Stimulated activated CD4-positive, alpha-beta T cell treated with anti-CD3 and anti-CD28 coated beads, Interleukin-4, amount 100 ng/mL, for 1 hour (primary cell): Measurements from ENCODE around the gene TMEM161A.
"Not testable (repeated sequence)": the region's sequence is repeated elsewhere in the genome, so short reads cannot be mapped to it uniquely, and the experiment has no call there.

Experiments
- DNase-seq: peaks from one replicate; pipeline ENCODE4 v3.0.0-alpha.2; 2020

The TMEM161A gene

GRCh38 chr19:19138109-19138981 is at the start of gene TMEM161A:
Gene TMEM161A (minus strand): TSS chr19:19138478. CDS start chr19:19138428, 50 bp downstream.
- peak; percentile 95 for DNase-seq

DNA sequence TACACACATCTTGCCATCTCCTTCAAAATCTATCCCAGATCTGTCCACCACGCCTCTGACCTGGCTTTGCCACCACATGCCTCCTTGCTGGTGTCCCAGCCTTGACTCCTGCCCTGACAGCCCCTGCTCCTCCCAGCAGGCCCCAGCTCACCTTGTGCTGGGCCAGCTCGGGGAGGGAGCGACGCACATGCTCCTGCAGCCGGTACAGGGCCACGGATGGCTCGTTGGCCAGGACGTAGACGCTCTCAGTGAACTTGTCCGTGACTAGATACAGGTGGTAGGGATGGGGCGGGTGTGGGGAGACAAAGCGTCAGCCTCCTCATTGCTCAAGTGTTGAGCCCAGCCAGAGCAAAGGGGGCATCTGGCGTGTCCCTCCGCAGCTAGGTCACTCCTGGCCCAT is 48.5 kb upstream of the TMEM161A start:
- no peak for DNase-seq

- peak; percentile 56 for DNase-seq
These were observed 47.8 kb upstream of the TMEM161A start for GRCh38 chr19:19185853-19186740.

DNA sequence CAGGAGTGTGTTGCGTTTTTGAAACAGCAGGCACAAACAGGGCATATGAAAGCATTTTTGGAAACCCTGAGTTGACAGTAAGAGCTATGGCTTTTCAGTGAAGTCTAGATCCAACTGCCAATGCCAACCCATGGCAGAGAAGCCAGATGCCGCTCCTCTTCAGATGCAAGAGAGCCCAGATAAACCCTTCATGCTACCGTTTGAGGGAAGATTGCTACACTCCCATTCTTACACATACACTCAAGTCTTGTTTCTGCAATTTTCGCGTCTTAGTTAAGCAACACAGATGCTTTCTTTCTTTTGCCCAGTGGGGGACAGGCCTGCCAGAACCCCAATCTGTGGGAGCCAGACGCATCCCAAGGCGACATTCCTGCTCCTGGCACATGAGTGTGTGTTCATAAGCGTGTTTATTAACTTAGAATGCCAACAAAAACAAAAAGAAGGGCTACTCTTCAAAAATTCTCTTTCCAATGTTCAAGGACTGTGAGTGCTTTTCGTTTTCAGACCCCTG is 43.3 kb upstream of the TMEM161A start:
- DNase-seq, result no peak

DNA sequence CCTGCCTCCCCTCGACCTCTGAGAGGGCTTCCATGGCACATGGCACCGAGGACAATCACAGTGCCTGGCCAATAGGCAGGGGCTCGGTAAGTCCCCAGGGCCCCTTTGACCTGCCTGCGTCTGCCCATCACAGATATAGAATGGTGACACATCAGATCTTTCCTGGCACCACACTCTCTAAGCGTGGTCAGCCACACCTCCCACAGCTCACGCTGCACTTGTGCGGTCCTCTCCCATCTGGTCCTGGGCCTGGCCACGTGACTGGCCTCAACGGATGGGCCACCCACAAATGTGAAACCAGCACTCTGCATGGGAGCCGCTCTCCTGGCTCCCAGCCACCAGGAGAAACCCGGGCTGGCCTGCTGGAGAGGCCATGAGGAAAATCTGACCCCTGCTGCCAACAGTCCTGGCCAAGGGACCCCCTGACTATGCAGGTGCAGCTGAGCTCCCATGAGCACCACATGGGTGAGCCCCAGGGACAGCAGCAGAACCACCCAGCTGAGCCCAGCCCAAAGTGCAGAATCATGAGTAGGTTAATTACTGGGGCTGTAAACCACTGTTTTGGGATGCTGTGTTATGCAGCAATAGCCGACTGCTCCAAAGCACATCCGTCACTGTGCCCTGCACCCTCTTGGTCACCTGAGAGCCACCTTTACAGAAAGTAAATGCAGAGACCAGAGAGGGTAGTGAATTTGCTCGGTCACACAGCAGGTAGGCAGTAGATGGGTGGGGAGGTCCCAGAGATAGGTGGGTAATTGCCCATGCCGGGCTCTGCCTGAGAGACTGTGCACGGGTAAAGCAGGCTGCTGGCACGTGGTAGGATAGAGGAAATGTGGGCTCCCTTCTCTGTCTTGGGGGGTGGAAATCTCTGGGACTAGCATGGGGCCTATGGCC is 41.5 kb upstream of the TMEM161A start:
- DNase-seq, result no peak

- DNase-seq, result no peak
These were observed 38.7 kb upstream of the TMEM161A start for GRCh38 chr19:19176950-19177349.

DNA sequence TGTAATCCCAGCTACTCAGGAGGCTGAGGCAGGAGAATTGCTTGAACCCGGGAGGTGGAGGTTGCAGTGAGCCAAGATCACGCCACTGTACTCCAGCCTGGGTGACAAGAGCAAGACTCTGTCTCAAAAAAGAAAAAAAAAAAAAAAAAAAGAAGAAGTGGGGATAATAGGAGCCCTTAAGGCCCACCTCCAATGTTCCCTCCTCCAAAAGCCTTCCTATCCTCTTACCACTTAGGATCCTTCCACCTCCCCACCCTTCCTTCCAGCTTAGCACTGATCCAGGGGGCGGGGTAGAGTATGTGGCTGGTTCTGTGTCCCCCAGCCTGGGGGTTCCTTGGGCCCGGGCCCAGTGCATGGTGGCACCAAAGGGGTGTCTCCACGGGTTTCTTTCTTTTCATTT is 35.0 kb upstream of the TMEM161A start:
- DNase-seq, result not testable (repeated sequence)

GRCh38 chr19:19171821-19172532 is 33.7 kb upstream of the TMEM161A start:
- no peak for DNase-seq

- no peak for DNase-seq
These were observed 32.8 kb upstream of the TMEM161A start for GRCh38 chr19:19170873-19171672.

DNA sequence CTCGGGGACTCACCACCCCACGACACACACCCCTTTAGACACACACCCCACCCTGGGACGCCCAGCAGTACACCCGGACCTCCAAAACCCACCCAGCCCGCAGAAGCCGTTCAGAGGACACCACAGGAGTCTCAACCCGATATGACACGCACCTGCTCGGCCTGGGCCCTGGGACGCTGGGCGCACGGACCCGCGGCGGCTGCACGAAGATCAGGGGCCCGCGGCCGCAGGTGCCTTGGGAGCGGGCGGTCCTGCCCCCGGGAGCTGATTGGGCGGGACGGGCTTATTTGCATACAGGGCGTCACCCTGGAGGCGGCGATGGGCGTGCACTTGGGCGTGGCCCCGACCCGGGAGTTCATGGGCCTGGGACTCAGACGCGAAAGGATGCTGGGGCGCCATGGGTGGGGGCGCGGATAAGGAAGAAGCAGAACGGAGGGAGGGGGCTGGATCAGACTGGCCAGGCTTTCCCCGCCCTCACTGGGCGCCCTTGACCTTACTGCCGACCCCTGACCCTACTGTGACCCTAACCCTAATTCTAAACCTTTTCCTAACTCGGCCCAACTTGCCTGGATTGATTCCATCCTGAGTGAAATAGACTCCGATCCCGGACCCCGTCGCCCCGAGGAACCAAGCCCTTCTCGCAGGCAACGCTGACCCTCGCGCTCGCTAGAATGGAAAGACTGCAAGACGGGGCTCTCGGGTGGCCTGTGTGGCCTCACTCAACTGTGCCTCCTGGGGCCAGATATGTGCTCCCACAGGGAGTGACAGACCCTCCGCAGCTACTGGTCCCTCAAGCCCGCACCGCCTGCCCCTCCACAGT is 32.0 kb upstream of the TMEM161A start, which contains the start of gene MEF2B:
MEF2B (minus strand) TSS at position 211 of the 820 bp plus-strand sequence. CDS start 19,528 bp downstream, outside the sequence.
- peak; percentile 82 for DNase-seq

- no peak for DNase-seq
These were observed 31.2 kb upstream of the TMEM161A start for GRCh38 chr19:19169236-19170052.

DNA sequence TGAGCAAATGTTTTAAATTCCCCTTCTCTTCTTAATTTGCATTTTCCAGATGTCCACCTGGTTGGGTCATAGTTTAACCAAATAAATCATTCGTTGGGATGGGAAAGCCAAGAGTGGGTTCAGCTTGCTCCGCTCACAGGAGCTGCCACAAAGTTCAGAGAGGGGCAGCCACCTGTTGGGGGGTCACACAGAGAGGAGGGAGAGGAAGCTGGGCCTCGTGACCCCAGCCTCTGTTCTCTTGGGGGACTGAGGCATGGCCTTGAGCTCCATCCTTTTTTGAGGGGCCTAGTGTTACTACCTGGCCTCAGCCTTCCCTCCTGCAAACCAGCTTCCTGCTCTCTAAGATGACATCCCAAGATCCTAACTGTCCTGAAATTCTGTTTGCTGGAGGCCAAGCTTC is 29.3 kb upstream of the TMEM161A start:
- DNase-seq, result no peak

DNA sequence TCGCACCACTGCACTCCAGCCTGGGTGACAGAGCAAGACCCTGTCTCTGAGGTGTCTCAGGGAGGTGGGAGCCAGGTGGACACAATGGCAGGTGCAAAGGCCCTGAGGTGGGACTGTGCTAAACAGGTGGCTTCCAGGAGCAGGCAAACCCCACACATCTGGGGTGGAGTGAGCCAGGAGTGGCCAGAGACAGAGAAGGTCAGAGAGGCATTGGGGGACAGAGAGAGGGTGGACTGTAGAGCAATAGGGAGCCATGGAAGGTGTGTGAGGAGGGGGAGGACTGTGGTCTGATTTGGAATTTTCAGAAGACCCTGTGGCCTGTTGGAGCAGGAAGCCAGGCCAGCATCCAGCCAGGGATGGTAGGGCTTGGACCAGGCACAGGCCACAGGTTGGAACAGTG is 27.1 kb upstream of the TMEM161A start:
- DNase-seq, result no peak

DNA sequence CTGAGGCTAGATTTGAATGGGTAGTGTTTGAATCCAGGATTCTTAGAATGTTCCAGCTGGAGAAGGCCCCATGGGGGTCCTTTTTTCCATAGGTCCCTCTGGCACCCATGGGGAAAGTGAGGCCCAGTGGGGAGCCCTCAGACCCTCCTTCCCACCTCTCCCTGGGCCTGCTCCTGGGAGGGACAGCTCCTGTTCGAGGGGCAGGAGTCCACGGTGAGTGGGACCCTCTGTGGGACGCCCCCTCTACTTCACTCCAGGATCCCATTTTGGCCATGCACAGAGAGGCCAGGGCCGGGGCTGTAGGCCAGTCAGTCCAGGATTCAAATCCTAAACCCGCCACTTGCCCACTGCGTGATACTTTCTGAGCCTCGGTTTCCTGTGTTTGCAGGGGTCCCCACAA is 24.2 kb upstream of the TMEM161A start:
- DNase-seq, result no peak

- no peak for DNase-seq
These were observed 22.3 kb upstream of the TMEM161A start for GRCh38 chr19:19160461-19161035.

DNA sequence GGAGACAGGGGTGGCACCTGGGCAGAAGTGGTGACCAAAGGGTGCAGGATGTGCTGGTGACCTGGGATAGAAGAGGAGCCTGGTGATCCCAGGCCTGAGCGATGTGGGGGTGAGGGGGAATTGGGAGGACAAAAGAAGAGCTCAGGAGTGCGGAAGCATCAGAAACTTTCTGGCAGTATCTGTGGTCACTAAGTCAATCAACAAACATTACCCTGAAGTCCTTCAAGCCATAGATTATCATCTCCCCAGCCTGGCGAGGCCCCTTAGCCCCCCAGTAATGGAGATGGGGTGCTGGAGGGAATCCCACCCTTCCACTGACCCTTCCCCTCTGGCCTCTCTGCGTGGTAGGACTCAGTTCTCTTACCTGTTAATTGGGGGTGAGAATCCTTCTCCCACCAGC is 21.3 kb upstream of the TMEM161A start:
- no peak for DNase-seq

DNA sequence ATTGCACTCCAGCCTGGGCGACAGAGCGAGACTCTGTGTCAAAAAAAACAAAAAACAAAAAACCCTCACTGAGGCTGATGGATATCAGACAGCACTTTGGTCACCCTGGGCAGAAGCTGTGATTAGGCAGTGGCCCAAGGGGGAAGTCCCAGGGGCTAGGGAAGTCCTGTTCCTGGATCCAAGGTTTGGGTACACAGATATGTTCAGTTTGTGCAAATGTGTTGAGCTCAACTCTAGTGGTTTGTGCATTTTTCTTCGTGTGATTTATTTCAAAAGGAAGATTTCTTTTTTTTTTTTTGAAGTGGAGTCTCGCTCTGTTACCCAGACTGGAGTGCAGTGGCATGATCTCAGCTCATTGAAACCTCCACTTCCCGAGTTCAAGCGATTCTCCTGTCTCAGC is 19.5 kb upstream of the TMEM161A start:
- no peak for DNase-seq

GRCh38 chr19:19155495-19156219 is 17.4 kb upstream of the TMEM161A start:
- no peak for DNase-seq
